Activated B cell treated with CpG ODN at 0.5 μM for 24 hours (primary cell): Measurements from ENCODE around the gene CD101. TPM values are rescaled to one million over a fixed set of nuclear protein-coding genes. Genes with fewer than 3 reads are reported as not detected.

Experiments
- ATAC-seq: fragments of 200-7000 bp; cut with Tn5 transposase; one replicate; pipeline ENCODE4 v1.10.0; 2021; ENCODE audit warnings: low read depth, mild to moderate bottlenecking, moderate library complexity
- CTCF ChIA-PET: fragments of 350-600 bp; sonication (Branson Sonifier 250); formaldehyde crosslinking; loops from one replicate; lab custom pipeline; 2021; ENCODE audit warnings: antibody characterized with exemption; lab: Charles Lee
- POLR2A ChIA-PET: fragments of 350-600 bp; sonication (Branson Sonifier 250); formaldehyde crosslinking; loops from one replicate; lab custom pipeline; 2021; ENCODE audit warnings: antibody characterized with exemption; lab: Charles Lee
- DNase-seq: peaks from one replicate; pipeline ENCODE4 v3.0.0; 2022
- H3K27ac Mint-ChIP-seq: one replicate; pipeline ENCODE4 v1.8.0; 2020; ENCODE audit warnings: mixed read lengths
- H3K27me3 Mint-ChIP-seq: one replicate; pipeline ENCODE4 v1.8.0; 2021; ENCODE audit warnings: mixed read lengths
- H3K36me3 Mint-ChIP-seq: one replicate; pipeline ENCODE4 v1.8.0; 2021; ENCODE audit warnings: low read depth, mixed read lengths
- H3K4me1 Mint-ChIP-seq: one replicate; pipeline ENCODE4 v1.8.0; 2021; ENCODE audit warnings: mixed read lengths
- H3K4me3 Mint-ChIP-seq: one replicate; pipeline ENCODE4 v1.8.0; 2020; ENCODE audit warnings: mild to moderate bottlenecking, mixed read lengths
- H3K9me3 Mint-ChIP-seq: one replicate; pipeline ENCODE4 v1.8.0; 2020; ENCODE audit warnings: mixed read lengths
- intact Hi-C: fragments of 100-400 bp; cut with micrococcal nuclease; formaldehyde crosslinking; loops from one replicate; pipeline ENCODE4 v1.15.1; 2024
- total RNA-seq: library from RNA; stranded (reverse); gene quantifications from 2 replicates; pipeline ENCODE4 v1.2.3, GENCODE V29; 2022
- TF ChIP-seq, protein P1 (sequence below): fragments of 200-600 bp; IDR thresholded peaks from one replicate; pipeline ENCODE4 v1.8.0; 2022; ENCODE audit warnings: antibody characterized with exemption, mild to moderate bottlenecking

Gene CD101
- total RNA-seq, 1 donor from 2014 or later = 0.42 TPM

DNA sequence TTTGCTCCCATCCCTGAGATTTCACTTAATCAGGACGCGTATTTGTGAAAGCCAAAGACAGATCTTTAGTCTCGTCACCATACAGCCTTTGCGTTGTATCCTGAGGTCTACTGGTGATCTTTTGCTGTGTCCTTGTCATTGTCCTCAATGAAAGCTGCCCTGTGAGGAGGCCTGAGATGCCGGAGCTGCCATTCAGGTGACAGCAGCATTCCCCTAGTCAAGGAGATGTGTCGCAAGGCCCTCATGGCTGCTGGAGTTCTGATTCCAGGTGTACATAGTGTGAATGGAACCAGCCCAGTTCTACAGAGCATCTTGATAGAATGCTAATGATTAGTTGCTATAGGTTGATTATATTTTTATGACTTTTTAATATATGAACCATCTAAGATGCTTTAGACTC lies 82.7 kb downstream of the CD101 start:
- intact Hi-C loops = no loop called here

More for the DNA sequence above, 82.7 kb downstream of the CD101 start:
- no peaks in the 10 kb centered on the region for H3K9me3 Mint-ChIP-seq
- no peak overlapping the region for H3K27ac Mint-ChIP-seq
- ChIA-PET POLR2A (no interaction called here), CTCF (no interaction called here)
- peaks cover 57% of the 10 kb centered on the region for H3K36me3 Mint-ChIP-seq
- no peaks in the 10 kb centered on the region for H3K4me1 Mint-ChIP-seq
- ATAC-seq = no peak
- TF ChIP-seq, protein P1, sequence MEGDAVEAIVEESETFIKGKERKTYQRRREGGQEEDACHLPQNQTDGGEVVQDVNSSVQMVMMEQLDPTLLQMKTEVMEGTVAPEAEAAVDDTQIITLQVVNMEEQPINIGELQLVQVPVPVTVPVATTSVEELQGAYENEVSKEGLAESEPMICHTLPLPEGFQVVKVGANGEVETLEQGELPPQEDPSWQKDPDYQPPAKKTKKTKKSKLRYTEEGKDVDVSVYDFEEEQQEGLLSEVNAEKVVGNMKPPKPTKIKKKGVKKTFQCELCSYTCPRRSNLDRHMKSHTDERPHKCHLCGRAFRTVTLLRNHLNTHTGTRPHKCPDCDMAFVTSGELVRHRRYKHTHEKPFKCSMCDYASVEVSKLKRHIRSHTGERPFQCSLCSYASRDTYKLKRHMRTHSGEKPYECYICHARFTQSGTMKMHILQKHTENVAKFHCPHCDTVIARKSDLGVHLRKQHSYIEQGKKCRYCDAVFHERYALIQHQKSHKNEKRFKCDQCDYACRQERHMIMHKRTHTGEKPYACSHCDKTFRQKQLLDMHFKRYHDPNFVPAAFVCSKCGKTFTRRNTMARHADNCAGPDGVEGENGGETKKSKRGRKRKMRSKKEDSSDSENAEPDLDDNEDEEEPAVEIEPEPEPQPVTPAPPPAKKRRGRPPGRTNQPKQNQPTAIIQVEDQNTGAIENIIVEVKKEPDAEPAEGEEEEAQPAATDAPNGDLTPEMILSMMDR = no peak
- H3K4me3 Mint-ChIP-seq = no peak overlapping the region
- DNase-seq = no peak
- H3K27me3 Mint-ChIP-seq = no peaks in the 10 kb centered on the region

Other genes with a start within 250 kb of the CD101 start
- gene CD2, start 247.3 kb upstream of the CD101 start, total RNA-seq = 0.35 and 0.37 TPM in 2 replicates
- not detected in 2 replicates for gene PTGFRN, start 91.8 kb upstream of the CD101 start, total RNA-seq
- gene TTF2, start 58.6 kb downstream of the CD101 start, total RNA-seq = 33.4 and 37.7 TPM in 2 replicates
- gene TRIM45, start 120.0 kb downstream of the CD101 start, total RNA-seq = 0.76 and 1.5 TPM in 2 replicates
- not detected in 2 replicates for gene VTCN1, start 209.2 kb downstream of the CD101 start, total RNA-seq